GM15510 (cell line): ENCODE data around the gene CAPZB.

ENCODE experiments used
- POLR2A ChIP-seq: IDR thresholded peaks from 3 replicates; pipeline ENCODE4 v1.6.1; 2011; ENCODE audit warnings: borderline replicate concordance; ENCODE audit not compliant: insufficient read length; ENCODE audit errors: extremely low read depth

Gene CAPZB

GRCh38 chr1:19342062-19342750 lies 143.1 kb downstream of the CAPZB start:
- TF ChIP-seq POLR2A = no peak

GRCh38 chr1:19341201-19342061 lies 143.9 kb downstream of the CAPZB start:
- TF ChIP-seq POLR2A = no peak

GRCh38 chr1:19340387-19340937 lies 144.9 kb downstream of the CAPZB start:
- TF ChIP-seq POLR2A = no peak

- TF ChIP-seq POLR2A = no peak
Measured at GRCh38 chr1:19339214-19339861, 146.0 kb downstream of the CAPZB start.

- no peak for TF ChIP-seq POLR2A
Measured at GRCh38 chr1:19338323-19338762, 147.0 kb downstream of the CAPZB start.

- no peak for TF ChIP-seq POLR2A
Measured at GRCh38 chr1:19337289-19337688, 148.1 kb downstream of the CAPZB start.

- TF ChIP-seq POLR2A = no peak
Measured at GRCh38 chr1:19336543-19336942, 148.8 kb downstream of the CAPZB start.

DNA sequence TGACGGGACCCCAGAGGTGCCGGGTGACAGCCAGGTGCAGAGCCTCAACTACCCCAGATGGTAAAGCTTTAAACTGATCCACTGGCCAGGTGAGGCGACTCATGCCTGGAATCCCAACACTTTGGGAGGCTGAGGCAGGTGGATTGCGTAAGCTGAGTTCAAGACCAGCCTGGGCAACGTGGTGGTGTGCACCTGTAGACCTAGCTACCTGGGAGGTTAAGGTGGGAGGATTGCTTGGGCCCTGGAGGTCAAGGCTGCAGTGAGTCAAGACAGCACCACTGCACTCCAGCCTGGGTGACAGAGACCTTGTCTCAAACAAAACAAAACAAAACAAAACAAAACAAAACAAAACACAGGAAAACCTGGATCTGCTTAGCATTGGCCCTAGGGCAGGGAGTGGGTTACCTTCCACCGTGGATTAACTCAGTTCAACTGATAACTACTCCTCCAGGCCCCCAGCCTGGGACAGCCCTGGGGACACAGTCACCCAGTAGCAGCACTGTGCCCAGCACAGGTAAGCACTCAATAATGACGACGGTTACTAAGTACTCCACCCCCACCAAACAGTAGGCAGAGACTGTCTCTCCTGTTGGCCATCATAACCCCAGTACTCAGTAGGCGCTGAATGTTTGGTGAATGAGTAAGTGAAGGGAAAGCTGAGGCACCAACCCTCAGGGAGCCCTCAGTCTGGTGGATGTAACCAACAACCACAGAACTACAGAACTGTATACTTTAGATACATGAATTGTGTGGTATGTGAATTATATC lies 151.6 kb downstream of the CAPZB start:
- TF ChIP-seq POLR2A = no peak

- no peak for TF ChIP-seq POLR2A
Measured at GRCh38 chr1:19332832-19333231, 152.5 kb downstream of the CAPZB start.

DNA sequence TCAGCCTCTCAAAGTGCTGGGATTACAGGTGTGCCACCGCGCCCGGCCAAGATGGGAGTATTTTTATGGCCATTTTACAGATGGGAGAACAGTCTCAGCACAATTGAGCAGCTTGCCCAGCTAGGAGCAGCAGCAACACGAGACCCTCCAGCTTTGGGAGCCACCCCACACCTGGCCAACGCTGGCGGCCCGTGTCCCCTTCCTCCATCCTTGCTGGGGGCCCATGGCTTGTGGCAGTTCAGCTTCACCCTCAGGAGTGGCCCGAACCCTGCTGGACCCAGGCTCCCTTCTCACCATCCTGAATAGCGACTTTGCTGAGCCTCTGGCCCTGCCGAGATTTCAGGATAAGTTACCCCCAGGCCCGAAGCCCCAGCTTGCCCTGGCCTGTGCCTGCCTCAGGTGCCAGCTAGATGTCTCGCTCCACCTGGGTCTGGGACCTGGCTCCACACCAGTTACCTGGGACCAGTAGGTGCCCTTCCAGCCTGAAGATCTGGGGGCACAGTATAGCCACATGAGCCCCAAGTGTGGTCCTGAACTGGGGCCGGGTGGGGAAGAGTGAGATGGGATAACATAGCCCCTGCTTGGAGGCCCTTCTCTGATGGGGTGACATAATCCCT lies 154.0 kb downstream of the CAPZB start:
- no peak for TF ChIP-seq POLR2A

DNA sequence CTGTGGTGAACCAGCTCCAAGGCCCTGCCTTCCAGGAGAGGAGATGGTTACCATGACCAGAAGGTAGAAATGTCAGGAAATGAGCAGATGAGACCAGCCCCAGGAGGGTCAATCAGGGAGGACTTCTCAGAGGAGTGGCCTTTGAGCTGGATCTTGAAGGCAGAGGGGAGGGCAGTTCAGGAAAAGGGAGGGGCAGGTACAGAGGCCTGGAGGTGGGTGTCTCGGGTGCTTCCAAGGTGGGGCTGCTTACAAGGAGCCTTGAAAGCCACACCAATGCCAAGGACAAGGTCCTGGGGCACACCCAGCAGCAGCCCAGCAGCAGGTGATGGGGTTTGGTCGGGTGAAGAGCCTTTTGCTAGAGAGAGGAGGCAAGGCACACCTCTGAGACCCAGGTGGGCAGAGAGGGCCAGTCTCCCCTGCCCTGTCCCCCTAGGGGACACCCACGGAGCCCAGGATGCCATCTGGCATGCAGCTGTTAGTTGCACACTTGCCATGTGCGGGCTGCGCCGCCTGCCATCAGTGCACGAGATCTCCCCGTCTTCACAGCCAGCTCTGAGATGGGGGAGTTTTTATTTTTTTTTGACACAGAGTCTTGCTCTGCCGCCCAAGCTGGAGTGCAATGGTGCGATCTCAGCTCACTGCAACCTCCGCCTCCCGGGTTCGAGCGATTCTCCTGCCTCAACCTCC lies 154.7 kb downstream of the CAPZB start:
- TF ChIP-seq POLR2A = no peak

GRCh38 chr1:19329611-19330010 lies 155.7 kb downstream of the CAPZB start:
- no peak for TF ChIP-seq POLR2A

GRCh38 chr1:19329188-19329587 lies 156.2 kb downstream of the CAPZB start:
- no peak for TF ChIP-seq POLR2A
